GM12874 (cell line): ENCODE data around the gene KANK2.

Experiments used
- CTCF ChIP-seq: IDR thresholded peaks from 2 replicates; pipeline ENCODE4 v1.5.1; 2011; ENCODE audit warnings: low read depth, mild to moderate bottlenecking, control low read depth, low read length, moderate library complexity; ENCODE audit not compliant: insufficient read depth

KANK2 gene

GRCh38 chr19:11125994-11126685 is 71.2 kb downstream of the KANK2 start:
- peak; percentile 75 for TF ChIP-seq CTCF

- no peak for TF ChIP-seq CTCF
Measured at GRCh38 chr19:11123114-11123513, 74.2 kb downstream of the KANK2 start.

GRCh38 chr19:11116507-11116906 is 80.8 kb downstream of the KANK2 start:
- no peak for TF ChIP-seq CTCF

DNA sequence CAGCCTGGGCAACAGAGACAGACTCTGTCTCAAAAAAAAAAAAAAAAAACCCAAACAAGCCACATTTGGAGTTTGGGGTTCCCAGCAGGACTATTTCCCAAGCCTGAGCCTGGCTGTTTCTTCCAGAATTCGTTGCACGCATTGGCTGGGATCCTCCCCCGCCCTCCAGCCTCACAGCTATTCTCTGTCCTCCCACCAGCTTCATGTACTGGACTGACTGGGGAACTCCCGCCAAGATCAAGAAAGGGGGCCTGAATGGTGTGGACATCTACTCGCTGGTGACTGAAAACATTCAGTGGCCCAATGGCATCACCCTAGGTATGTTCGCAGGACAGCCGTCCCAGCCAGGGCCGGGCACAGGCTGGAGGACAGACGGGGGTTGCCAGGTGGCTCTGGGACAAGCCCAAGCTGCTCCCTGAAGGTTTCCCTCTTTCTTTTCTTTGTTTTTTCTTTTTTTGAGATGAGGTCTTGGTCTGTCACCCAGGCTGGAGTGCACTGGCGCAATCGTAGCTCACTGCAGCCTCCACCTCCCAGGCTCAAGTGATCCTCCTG is 81.4 kb downstream of the KANK2 start:
- no peak for TF ChIP-seq CTCF

DNA sequence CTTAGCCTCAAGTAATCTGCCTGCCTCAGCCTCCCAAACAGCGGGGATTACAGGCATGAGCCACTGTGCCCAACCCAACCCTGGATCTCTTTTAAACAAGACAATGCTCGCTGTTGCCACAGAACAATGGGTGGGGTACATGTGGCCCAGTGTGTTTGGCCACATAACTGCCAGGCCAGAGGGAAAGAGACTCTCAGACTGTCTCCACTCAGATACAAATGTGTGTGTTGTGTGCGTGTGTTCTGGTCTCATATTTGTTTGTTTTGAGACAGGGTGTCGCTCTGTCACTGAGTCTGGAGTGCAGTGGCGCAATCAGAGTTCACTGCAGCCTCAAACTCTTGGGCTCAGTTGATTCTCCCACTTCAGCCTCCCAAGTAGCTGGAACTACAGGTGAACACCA is 82.3 kb downstream of the KANK2 start:
- no peak for TF ChIP-seq CTCF
